ENCODE results near the gene TMEM263.

- TF ChIP-seq CTCF (IDR thresholded peaks at IDR 0.05) (no peak), POLR2A (IDR thresholded peaks at IDR 0.05) (no peak)
These were observed 38.2 kb upstream of the TMEM263 start for GRCh38 chr12:106917503-106917902.
